NCI-H526 treated with DMSO at 0.1 percent for 48 hours (cell line): ENCODE measurements around the gene GPR84.

Experiments
- DNase-seq: peaks from one replicate; lab custom pipeline; 2025; lab: John Stamatoyannopoulos, UW

Gene GPR84

DNA sequence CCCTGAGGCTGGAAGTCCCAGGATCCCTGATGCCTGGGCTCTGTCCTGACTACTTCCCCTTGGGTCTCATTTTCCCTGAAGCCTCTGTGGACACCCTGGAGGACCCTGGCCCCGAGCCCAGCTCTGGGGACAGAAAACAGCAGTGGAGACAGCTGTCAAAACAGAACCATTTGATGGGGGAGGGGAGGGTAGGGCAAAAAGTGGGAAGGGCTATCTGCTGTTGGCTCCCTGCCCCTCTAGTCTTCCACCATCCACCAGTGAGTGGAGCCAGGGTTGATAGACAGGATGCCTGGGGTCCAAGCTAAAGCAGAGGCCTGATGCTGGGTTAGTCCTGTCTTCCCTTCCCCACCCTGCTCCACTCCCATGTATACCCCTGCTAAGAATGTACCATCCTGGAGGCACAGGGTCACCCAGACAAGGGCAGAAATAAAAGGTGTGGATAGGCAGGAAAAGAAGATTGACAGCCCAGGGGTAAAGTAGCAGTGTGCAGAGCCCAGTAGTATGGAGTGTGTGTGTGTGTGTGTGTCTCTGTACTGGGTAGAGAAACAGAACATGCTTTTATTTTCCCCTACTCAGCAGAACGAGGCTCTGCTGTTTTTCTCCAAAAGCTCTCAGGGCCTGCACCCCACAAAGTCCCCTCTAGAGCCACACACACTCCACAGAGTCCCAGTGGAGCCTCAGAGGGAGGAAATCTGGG, 10.4 kb upstream of the GPR84 start:
- no peak for DNase-seq

DNA sequence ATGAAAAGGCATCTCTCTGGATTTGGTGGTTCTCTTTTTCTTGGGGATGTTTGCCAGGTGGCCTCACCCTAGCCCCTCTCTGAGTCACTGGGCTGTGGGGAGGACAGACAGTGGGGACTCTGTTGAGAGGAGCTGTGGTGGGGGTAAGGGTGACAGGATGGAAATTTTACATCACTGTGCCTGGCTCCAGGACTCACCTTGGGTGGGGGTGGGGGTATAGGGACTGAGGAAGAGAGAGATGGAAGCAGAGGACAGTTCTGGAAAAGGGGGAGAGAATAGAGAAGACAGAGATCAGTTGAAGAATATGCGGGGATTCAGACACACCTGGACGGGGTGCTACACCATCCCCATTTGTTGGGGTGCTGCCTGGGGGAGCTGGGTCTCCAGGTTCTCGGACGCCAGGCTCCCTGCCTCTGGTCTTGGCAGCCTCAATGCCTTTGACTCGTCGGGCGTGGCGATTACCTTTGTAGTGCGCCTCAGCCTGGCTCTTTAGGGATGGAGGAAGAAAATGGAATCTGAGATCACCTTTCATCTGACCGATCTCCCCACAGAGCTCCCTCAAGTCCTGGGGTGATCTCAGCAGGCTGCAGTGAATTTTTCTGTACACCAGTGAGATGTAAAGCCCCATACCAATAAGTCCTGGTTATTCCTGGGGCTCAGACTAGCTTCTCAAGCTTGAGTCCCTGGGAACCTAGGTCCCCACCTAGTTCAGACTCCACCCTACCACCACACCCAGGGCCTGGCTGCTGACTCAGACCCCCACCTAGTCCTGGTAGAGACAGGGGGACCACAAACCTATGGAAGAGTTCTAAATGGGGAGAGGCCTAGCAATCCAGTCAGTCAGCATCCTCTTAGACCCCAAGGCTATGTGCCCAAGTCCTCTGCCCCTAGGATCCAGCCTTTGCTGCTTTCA, 9.6 kb upstream of the GPR84 start:
- DNase-seq: no peak

DNA sequence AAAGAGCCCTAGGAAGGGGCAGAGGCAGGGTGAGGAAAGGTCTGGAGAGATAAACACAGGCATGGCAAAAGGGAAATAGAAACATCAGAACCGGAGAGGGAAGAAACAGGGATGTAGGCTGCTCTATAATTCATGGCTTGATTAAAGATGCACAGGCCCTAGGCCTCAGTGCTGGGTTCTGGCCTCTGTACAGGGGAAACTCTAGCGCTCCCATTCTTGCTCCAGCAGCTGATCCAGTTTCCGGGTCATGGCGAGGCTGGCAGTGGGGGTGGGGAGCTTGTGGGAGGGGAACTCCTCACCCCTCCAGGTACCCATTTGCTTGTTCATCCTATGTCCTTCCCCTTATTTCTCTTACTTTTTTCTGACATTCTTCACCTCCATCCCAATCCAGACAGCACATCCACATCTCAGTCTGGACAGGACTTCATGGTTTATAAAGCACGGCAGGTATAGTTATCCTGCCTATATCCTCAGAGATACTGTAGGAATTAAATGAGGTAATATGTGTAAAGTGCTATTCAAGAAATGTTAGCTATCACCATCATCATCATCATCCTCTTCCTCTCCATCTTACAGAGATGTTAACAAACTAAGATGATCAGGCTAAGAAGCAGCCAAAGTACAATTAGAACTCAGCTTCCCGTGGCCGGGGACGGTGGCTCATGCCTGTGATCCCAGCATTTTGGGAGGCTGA, 8.0 kb upstream of the GPR84 start:
- DNase-seq: no peak

DNA sequence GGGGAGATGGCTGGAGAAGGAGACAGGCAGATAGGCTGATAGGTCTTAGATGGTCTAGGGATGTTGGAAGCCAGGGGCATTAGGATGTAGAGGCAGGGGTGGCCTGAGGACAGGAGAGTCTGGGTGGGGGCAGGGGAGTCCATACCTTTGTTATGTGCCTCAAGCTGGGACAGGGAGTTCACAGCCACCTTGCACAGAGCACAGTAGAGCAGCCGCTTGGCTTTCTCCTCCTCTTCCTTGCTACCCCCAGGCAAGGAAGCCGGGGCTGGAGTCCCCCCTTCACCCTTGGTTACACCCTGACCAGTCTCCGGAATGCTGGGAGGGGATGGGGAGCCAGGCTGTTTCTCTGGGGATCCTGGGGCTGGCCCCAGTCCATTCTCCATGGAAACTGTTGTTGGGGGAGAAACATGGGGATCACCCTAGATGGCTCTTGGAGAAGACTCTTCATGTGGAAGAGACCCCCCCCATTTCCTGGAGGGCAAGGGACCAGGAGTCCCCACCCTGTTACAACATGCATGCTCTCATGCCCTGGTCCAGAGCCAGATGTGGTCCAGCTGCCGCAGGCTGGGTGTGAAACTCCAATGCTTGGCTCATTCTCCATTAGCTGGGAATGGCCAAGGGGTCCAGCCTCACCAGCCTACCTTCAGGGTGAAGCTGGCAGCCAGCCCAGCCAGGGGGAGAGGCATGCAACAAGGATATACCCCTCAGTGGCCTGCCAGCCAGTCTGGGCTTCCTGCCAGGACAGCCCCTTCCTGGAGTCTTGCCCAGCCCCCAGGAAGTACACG, 7.2 kb upstream of the GPR84 start:
- DNase-seq: no peak

DNA sequence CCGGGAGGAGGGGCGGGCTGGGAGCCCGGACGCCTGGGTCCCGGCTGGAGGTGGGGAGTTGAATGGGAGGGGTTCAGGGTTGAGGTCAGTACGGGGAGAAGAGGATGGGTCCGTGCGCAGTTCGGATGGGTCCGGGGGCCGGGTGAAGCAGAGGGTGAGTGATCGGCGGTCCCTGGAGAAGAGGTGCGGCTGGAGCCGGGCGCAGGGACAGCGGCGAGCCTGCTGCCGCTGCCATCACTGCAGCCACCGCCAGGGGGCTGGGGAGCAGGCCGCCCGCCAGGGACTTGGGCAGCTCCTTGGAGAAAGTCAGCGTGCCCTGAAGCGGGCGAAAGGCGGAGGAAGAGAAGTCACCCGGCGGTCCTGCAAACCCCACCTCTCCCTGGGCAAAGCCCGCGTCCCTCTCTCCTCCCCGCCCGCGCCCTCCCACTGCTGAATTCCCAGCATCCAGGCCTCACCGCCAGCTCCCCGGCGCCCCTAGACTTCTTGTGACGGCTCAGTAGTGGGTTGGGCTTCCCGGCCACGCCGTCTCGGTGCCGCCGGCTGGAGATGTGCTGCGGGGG, 6.0 kb upstream of the GPR84 start:
- peak; percentile 23 for DNase-seq

DNA sequence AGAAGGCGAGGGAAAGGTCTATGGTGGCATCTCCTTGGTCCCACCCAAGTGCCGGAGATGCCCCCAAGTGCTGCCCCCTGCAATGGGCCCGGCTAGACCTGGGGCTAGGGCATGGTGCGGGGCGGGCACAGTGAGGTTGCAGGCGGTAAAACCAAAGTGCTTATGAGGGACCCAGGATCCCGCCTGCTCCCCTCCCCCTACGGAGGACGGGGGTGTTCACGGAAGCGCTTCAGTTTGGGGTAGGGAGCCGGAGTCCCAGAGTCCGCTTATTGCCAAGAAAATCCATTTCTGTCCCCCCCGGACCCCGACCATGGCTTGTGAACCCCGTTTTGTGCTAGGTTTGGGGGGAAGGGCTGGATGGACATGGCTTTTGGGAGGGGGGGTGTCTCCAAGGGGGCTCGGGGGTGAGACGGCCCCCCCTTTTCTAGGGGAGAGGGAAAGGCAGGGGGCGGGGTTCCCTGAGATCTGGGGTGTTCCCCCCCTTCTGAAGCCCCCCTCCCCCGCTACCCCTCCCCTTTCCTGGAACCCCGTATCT, 5.4 kb upstream of the GPR84 start:
- DNase-seq: no peak

DNA sequence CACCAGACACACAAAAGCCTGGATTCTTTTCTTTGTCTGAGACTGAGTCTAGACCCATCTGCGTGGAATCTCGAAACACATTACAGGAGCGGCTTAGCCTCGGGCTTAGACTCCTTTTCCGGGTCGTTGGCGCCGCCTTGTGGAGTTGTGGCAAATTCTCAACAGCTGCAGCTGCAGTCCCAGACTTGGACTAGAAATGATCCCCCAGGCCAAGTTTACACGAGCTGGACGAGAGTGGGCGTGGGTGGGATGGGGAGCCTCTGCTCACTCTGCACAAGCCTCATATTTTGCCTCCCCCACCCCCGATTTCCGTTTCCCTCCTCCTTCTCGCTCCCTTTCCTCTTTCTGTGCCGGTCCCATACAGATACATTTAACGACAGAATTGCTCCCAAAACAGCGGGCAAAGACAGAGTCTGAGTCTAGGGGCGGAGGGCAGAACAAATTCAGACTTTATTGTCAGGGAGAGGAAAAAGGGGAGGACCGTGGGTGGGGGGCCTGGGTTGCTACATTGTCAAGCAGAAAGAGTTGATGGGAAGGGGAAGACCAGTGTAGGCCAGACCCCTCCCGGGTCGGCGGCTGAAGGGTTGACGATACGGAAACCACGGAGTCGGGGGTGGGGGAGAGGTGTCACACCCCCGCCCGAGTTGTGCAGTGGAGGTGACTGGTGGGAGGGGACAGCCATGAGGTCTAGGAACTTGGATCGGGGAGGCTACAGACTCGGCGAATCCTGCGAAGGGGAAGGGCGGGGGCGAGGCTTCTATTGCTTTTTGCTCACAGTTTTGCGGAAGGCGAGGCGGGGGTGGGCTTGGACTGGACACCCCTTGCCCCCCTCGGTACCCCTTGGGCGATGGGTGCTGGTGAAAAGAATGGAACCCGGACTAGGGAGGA, 4.7 kb upstream of the GPR84 start:
- peak; percentile 61 for DNase-seq

DNA sequence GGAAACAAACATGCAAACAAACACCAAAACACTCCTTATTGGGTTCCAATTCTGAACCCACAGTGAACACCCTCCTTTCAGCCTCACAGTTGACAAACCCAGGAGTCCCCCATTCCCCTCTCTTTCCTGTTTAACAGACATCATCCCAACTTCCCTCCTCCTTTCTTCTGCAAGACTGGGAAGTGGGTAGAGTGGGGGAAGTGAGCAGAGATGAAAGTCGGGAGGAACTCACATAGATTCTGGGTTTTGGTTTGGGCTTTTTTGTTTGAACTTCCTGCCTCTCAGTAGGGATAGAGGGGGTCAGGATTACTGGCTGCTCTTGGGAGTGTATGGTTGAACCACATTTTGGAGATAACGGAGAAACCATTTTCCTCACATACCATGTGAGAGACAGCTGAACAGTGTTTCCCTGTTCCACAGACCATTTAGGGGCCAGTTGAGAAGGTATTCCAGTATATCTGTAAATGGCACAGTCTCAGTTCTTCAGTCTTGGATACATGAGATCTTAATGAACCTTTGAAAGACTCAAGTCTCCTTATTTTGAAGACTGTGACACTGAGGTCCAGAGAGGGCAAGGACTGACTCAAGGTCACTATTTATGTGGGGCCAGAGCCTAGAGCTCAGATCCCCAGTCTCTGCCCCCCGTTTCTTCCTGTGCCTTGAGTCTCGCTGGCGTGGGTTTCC, 3.9 kb upstream of the GPR84 start:
- no peak for DNase-seq

DNA sequence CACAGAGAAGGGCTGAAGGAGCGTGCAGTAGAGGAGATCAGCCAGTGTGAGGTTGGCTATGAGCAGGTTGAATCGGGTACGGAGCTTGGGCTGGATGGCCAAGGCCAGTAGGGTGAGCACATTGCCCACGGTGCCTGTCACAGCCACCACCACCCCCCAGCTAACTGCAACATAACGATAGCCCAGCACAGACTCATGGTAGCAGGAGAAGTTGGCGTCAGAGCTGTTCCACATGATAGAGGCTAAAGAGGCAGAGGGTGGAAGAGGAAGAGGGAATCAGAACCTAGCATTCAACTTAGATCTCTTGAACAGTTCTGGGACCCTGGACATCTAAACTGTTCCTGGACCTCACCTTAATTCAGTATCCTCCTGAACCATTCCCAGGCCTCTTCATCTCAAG, 668 bp downstream of the GPR84 start:
- no peak for DNase-seq

DNA sequence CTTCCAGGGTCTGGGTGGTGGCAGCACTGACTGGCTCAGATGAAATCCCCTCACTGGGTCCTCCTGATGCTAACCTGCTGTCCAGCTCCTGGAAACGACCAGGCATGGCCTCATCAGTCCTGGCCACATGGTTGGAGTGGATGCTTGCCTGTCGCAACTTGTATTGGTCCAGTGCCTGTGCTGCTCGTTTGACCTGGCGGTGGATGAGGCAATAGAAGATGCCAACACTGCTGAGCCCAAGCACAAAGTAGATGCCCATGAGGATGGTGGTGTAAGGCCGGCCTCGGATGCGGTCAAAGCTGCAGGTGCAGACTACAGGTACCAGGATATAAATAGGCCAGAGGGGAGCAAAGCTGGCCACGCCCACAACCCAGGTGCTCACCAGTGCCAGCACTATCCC, 1.2 kb downstream of the GPR84 start:
- no peak for DNase-seq

DNA sequence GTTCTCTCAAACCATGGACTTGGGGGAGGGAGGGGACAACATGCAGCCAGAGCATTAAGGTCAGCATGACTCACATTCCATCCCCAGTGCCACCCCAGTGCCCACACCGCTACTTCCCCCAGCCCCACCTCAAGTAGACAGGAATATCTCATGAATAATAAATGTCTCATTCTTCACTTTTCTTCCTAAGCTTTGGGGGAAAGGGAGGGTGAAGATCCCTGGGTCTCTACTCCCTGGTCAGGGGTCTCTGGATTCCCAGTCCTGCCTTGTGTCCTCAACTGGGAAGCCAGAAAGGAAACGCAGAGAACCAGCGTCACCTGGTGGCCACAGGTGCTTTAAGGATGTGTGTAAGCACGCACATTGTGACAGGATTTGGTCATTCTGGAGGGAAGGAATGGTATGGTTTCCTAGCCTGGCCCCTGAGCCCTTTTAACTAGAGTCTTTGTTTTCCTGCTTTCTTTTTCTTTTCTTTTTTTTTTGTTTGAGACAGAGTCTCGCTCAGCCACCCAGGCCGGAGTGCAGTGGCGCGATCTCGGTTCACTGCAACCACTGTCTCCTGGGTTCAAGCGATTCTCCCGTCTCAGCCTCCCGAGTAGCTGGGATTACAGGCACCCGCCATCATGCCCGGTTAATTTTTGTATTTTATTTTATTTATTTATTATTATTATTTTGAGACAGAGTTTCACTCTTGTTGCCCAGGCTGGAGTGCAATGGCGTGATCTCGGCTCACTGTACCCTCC, 3.4 kb downstream of the GPR84 start:
- DNase-seq: peak; percentile 60

DNA sequence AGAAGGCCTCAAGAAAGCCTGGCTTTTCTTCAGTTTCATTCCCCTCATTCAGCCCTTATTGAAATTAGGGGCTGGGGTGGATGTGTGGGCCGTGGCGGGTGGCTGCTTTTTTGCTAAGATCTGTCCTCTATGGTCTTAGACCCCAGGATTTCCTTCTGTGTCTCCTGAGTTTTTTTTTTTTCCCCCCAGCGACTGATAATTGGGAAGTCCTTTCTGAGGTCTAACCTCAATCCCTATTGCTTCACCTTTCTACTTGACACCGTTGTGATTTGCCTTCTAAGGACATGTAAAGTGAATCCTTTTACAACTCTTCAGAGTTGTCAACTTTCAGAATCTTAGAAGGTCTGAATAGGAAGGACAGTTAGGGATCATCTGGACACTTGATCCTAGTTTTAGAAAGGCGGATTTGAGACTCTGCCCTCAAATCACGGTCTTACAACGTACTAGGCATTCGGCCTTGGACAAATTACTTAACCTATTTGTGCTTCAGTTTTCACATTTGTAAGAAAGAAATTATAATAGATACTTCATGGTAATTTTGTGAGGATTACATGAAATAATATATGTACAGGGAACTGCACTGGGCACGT, 4.4 kb downstream of the GPR84 start:
- peak; percentile 29 for DNase-seq

DNA sequence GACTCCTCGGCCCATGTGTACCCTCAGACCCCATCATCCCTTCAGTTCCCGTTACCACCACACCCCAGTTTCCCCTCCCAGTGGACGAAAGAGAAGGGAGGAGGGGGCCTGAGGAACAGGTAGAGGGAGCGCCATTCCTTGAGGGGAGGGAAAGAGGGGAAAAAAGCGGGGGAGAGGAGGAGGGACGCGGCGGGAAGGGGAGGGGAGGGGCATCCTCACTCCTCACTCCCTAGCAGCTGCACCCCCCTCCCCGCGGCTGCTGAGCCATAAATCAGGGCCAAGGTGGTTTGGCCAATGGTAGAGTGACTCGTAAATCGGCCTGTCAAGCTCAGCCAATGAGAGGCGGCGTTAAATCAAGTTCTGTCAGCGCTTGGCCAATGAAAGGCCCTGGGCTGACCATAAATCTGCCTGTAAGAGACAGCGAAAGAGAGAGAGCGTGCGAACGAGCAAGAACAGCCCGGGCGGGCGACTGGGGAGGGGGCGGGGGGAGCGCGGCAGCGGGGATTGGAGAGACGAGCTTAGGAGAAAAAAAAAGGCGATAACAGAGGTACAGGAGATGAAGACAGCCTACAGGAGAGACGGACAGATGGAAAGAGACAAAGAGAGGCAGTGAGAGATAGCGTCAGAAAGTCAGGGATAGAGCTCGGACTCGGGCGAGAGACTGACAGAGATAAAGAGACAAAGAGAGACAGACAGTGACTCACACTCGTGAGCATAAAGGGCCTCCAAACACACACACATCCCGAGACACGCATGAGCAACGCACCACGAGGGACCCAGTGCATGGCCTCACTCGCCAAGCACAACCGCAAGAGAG, 5.1 kb downstream of the GPR84 start:
- peak; percentile 98 for DNase-seq

DNA sequence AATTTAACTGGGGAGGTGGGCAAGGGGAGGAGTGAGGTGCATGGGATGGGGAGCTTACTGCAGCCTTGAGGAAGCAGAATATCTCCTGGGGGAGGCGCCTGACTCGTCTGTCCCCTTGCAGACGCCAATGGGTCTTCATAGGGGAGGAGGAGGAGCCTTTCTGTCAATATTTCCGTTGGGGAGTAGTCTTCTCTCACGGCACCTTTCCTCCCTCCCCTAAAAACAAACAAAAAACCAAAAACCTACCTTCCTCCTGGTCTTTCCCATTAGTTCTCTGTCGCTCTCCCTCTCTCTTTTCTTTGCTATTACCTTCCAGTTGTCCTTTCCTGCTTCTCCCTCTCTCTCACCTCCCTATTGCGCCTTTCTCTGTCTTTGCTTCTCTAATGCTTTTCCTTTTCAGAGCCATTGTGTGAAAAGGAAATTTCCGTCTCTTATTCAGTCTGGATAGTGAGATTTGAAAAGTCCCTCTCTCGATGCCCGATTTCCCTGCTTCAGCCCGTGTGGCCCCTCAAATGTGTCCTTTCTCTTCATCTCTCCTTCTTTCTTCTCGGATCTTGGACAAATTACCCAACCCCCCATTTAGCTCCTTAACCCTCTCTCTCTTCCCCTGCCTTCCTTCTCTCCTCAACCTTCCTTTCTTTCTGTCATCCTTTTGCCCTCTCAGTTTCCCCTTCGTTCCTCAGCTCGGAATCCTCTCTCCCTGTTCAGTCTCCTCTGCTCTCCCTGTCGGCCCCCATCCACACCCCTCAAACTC, 5.9 kb downstream of the GPR84 start:
- peak; percentile 32 for DNase-seq

DNA sequence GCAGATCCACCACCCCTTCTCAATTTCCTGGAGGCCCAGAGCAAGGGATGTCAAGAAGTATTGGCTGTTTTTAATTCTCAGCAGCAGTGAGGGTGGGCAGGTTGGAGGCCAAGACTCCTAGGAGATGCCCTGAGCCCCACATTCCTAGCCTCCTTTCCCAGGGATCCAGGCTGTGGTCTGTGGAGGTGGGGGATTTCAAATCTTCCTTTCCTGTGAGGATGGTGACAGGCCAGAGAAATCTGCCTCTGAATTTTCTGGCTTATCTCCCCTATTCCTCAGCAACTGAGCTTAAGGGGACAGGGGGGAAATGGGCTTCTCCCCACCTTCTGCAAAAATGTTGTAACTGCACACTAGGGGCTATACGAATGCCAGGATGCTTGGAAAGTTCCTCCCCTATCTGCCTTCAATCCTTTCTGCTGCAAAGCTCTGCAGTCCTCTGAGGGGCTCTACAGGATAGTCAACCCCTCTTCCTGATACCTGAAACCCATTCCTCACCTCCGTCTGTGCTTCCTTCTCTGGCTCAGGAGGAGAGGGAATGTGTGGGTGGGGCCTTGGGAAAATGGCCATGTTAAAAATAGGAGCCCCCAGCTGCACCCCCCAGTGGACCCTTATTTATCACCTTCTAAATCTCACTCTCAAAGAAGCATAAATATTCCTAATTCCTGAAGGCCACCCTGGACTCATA, 6.6 kb downstream of the GPR84 start:
- DNase-seq: no peak

DNA sequence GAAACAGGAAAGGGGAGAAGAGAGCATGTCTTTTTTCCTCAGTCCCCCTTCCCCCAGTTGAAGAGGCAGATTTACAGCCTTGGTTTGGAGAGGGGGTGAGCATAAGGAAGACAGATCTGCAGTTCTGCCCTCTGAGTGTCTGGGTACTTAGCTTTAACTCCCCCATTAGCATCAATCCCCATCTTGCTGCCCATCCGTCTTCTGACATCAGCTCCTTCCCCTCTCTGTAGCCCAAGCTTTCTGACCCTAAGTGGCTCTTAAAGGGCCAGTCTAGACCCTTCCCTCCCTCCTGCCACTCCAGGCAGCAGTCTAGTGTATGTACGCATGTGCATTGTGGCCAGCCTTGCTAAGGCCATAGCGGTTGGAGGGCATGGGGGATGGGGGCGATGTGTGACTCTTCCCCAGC, 7.3 kb downstream of the GPR84 start:
- no peak for DNase-seq
